ENCODE data around the gene GARIN1A.
"Not testable (repeated sequence)": the region's sequence is repeated elsewhere in the genome, so short reads cannot be mapped to it uniquely, and the experiment has no call there.

The GARIN1A gene

DNA sequence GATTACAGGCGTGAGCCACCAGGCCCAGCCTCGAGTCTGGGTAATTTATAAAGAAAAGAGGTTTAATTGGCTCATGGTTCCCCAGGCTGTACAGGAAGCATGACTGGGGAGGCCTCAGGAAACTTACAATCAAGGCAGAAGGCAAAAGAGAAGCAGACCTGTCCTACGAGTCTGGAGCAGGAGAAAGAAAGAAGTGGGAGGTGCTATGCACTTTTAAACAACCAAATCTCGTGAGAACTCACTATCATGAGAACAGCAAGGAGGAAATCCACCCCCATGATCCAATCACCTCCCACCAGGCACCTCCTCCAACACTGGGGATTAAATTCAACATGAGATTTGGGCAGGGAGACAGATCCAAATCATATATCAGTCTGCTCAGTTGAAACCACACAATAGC lies 11.6 kb downstream of the GARIN1A start:
- not testable (repeated sequence) for DNase-seq

DNA sequence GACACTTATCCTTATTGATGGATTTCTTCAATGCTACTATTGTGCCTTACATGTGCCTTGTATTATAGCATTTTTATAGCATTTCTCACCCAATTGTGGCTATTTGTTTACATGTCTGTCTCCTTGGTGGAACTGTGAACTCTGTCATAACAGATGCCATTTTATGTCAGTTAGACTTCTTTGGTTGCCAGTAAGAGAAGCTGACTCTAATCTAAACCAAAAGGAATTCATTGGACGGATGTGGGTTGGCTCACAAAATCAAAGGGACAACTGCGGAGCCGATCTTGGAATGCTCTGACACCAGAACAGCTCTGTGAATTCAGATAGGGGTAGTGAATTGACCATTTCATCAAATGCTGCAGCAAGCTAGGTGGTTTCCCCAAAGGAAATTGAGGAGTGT lies 15.0 kb downstream of the GARIN1A start:
- no peak for DNase-seq

DNA sequence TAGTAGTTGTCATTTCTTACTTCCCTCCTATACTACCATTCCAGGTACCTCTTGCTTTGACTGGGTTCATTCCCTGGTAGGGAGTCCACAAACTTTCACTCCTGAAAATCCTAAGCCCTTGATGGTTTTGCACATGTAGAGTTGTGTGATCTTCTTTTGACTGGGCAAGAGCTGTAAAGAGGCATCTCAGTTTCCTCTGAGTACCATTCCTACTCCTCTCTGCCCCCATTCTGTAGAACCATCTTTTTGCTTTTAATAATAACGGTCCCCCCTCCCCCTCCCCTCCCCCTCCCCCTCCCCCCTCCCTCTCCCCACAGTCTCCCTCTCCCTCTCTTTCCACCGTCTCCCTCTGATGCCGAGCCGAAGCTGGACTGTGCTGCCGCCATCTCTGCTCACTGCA lies 16.4 kb downstream of the GARIN1A start:
- no peak for DNase-seq

DNA sequence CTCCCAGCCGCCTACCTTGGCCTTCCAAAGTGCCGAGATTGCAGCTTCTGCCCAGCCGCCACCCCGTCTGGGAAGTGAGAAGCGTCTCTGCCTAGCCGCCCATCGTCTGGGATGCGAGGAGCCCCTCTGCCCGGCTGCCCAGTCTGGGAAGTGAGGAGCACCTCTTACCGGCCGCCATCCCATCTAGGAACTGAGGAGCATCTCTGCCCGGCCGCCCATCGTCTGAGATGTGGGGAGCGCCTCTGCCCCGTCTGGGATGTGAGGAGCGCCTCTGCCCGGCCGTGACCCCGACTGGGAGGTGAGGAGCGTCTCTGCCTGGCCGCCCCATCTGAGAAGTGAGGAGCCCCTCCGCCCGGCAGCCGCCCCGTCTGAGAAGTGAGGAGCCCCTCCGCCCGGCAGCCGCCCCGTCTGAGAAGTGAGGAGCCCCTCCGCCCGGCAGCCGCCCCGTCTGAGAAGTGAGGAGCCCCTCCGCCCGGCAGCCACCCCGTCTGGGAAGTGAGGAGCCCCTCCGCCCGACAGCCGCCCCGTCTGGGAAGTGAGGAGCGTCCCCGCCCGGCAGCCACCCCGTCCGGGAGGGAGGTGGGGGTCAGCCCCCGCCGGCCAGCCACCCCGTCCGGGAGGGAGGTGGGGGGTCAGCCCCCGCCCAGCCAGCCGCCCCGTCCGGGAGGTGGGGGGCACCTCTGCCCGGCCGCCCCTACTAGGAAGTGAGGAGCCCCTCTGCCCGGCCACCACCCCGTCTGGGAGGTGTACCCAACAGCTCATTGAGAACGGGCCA lies 17.3 kb downstream of the GARIN1A start:
- not testable (repeated sequence) for DNase-seq

DNA sequence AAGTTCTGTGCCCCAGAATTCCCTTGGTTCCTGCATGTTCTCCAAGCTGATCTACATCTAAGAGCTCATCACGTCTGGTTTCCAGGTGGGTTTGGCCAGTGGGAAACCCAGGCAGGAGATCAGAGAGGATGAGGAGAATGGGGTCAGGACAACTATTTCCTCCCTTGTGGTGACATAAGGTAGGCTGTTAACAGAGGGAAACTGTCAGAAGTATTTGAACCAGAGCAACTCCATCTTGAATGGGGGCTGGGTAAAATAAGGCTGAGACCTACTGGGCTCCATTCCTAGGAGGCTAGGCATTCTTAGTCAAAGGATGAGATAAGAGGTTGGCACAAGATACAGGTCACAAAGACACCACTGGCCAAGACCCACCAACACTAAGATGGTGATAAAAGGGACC lies 19.1 kb downstream of the GARIN1A start:
- no peak for DNase-seq

DNA sequence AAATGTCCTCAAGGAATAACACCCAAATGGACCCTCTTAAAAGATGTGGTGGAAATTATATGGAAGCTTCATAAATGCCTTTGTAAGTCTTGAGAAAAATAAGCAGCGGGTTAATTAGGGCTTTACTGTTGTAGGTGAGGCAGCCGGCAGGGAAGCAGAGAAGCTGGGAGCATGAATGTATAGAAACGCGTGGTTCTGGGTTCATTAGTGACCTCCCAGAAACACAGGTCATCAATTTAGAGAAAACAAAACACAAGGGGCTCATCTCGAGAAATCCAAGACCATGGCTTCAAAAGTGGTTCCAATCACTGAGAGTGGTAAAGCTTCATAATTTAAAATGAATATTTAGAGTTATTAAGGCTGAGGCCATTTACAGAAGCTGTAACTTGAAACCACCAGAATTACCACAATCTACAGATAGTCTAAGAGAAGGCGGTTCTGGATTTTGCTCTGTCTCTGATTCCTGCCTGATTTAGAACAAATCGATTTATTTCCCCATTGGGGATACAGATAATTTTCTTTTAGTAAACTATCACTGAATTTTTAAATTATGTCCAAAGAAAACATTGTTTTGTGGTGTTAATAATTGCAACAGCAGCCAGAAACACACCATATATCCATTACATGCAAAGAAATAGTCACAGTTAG lies 20.7 kb downstream of the GARIN1A start:
- no peak for DNase-seq

DNA sequence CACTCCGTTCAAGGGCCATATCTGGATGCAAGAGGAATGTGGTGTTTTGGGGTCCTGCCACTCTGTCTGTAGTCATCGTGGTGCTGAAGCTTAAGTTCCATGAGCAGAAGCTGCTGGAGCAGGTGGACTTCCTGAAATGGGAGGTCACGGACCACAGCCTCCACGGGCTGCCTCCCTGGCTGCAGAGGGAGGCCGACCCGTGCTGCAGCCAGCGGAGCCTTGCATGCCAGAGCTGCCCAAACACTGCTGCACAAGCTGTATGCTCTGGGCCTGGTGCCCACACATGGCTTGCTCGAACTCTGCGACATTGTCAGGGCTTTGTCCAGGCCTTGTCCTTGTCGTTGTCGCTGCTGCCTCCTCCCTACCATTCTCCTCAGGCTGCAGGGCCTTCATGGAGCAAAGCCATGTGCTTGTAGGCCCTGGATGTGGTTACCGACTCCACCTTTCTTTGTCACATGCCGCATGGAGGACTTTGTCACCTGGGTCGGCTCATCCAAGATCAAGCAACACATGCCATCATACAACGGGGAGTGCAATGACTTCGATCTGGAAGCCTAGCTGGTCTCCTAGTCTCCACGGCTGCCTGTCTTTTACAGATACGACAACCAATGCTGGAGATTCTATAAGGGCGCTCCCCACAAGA lies 21.4 kb downstream of the GARIN1A start:
- DNase-seq, result no peak

DNA sequence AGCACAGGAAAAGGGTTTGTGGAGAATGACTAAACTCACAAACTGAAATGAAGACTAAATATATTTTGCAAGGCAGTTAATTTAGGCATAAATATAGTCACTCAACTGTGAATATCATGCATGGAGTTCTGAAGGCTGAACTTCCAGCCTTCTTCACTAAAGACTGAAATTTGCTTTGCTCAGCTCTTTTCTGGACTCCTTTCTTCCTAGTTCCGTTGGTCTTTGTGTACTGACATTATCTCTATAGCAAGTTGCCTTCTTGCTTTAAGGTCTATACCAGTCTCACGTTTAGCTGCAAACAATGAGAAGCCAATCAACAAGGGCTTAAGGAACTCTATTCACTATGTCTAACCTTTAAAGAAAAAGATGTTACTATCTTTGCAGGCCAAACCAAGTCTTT lies 22.6 kb downstream of the GARIN1A start:
- DNase-seq, result no peak

DNA sequence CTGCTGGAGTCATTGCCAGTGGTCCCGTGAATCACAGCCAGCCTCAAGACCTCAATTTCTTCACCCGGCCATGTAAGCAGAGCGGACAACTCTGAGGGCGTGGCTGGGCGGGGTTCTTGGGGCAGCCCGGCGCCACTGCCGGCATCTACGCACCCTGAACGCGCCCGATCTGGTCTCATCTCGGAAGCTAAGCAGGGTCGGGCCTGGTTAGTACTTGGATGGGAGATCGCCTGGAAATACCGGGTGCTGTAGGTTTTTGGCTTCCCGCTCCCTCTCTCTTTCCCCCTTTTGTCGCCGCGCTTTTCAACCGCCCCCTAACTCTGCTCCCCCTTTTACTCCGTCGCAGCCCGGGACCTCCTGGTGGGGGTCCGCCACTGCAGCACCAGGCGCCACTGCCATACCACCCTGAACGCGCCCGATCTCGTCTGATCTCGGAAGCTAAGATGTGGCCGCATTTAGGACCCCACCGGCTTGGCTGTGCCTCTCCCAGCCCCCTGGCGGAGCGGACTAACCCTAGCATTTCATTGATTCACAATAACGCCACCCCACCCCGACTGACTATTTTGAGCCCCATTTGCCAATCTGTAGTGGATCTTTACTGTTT lies 25.3 kb downstream of the GARIN1A start:
- peak; percentile 56 for DNase-seq

DNA sequence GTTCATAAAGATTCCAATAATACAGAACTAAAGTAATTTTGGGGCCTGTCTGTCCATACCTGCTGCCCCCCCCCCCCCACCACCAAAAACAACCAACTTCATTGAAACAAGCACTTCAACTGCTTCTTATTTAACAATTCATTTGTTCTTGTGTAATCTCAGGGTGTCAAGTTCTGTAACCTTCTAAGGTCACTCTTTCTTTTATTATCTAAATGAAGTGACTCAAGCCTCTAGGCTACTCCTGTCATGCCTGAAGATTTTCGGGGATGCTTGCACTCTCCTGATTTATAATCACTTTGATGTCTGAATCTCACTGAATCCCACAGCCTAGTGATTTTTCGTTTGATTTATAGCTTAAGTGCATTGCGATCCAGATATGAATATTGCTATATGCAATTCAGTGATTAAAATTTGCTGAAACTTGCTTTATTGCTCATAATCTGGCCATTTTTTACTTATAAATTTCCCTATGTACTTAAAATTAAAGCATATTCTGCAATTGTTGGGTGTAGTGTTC lies 27.2 kb downstream of the GARIN1A start:
- DNase-seq, result no peak

DNA sequence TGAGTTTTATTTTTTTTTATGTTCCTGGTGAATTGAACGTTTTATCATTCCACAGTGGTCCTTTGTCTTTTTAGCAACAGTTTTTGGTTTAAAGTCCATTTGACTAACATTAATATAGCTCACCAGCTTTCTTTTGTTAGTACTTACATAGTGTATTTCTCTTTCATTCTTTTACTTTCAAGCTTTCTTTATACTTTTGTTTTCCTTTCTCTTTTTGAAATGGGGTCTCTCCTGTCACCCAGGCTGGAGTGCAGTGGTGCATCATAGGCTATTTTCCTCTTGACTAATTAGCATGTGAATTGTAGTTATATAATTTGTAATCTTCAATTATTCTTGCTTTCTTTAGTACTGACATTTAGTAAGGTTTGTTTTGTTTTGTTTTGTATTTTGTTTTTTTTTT lies 27.8 kb downstream of the GARIN1A start:
- DNase-seq, result no peak

DNA sequence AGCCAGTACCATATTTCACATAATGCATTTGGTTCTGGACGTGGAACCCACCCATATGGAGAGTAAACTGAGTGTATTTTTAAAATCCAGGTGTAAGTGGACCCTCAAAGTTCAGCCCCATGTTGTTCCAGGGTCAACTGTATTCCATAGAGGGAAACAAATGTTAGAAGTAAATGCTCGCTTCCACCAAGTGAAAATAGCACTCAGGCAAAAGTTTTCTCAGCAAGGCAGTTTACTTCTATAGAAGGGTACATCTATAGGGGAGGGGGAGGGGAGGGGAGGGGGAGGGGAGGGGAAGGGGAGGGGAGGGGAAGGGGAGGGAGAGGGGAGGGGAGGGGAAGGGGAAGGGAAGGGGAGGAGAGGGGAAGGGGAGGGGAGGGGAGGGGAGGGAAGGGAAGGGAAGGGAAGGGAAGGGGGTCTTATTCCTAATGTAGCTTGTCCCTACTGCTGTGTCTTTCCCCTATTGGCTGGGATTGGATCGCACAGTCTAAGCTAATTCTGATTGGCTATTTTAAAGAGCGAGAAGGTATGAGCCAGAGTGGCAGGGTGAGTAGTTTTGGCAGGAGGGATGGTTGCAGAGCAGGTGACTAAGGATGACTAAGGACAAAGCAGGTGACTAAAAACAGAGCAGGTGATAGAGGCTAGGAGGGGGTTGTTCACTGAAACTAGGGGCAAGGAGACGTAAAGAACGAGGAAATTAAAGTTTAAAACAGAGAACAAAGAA lies 29.1 kb downstream of the GARIN1A start:
- DNase-seq, result no peak

DNA sequence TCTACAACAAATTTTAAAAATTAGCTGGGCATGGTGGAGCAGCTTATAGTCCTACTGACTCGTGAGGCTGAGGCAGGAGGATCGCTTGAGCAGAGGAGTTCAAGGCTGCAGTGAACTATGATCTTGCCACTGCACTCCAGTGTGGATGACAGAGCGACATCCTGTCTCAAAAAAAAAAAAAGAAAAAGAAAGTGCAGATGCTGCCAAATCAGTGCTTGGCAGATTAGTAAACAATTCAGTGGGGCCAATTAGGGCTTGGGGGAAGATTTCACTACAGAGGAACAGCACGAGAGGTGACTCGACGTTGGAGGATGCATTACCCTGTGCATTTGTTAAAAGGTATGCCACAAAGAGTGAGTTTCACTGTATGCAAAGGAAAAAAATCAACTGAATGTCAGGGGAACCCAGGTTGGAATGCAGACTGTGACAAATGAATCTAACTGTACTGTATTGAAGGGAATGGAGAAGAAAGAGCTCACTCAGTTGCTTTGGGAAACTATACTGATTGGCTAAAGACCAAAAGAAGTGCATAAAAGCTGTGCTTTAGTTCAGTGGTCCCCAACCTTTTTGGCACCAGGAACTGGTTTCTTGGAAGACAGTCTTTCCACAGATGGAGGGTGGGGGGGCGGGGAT lies 31.6 kb downstream of the GARIN1A start:
- no peak for DNase-seq

DNA sequence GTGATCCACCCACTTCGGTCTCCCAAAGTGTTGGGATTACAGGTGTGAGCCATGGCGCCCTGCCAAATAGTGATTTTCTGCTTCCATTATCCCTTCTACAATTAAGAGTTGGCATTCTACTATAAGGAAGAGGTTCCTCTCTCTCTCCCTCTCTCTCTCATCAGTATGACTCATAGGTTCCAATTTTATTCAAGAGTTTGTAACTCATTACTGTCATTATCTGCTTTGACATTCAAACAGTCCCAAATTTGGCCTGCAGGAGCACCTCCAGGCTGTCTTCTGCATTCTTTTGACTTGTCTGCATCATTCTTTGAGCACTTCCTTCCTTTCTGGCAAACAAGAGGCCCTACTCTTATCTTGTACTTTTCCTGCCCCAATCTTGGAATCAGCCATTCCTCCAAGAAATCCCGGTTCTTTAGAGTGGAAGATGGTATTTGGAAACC lies 33.8 kb downstream of the GARIN1A start:
- DNase-seq, result no peak

DNA sequence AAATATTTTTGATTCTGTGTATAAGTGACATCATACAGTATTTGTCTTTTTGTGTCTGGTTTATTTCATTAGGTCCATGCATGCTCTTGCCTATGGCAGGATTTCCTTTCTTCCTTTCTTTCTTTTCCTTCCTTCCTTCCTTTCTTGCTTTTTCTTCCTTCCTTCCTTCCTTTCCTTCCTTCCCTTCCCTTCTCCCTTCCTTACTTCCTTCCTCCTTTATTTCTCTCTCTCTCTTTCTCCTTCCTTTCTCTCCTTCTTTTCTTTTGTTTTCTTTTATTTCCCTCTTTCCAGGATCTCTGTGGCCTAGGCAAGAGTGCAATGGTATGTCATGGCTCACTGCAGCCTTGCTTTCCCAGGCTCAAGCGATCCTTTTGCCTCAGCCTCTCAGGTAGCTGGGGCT lies 35.7 kb downstream of the GARIN1A start:
- DNase-seq, result no peak

DNA sequence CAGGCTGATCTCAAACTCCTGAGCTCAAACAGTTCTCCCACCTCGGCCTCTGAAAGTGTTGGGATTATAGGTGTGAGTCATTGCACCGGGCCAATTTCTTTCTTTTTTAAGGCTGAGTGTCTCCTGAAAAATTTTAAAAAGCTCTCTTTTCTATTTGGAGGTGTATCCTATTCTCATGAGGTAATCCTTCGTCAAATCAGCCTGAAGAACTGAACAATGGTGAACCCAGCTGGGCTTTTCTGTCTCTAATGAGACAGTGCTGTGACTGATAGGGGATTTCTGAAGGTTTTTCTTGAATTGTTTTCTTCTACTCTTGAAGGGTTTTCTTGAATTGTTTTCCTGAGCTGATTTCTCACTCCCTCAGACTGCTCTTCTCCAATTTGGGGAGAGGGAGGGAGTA lies 36.1 kb downstream of the GARIN1A start:
- no peak for DNase-seq

DNA sequence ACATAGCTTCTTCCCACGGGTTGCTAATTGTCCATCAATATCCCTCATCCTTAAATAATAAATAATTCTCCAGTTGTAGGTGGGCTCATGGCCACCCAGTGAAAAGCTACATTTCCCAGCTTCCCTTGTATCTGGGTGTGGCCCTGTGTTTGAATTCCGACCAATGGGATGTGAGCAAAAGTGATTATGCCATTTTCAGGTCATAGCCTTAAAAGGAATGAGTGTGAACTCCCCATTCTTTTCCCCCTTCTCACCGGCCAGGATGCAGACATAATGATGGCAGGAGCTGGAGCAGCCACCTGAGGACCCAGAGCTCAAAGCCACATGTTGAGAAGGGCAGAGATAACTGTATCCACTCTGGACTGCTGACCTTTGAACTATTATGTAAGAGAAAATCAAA lies 36.7 kb downstream of the GARIN1A start:
- DNase-seq, result no peak

DNA sequence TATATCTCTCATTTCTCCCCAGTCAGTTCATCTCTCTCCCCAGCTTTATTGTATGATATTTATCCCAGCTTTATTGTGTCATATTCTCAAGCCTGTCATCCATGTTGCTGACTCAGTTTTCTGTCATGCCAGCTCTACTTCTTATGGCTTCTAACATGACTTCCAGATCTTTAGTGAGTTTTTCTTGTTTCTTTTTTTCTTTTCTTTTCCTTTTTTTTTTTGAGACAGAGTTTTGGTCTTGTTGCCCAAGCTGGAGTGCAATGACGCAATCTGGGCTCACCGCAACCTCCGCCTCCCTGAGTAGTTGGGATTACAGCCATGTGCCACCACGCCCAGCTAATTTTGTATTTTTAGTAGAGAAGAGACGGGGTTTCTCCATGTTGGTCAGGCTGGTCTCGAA lies 38.4 kb downstream of the GARIN1A start:
- DNase-seq, result no peak

DNA sequence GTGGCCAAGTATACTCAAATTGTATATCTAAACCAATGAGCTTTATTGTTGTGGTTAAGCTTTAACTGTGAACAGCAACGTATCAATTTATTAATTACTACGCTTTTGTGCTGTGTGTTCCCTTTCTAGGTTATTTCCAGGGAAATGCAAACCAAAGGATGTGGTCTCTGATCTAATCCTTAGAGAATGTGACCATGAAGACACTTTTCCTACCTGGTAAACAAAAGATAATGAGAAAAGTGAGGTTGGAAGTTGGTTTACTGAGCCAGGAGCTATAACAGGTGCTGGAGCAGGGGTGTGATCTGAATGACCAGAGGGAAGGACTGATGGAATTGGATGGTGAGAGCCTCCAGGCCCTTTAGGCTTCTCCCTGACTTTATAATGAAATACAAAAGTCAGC lies 41.7 kb downstream of the GARIN1A start:
- DNase-seq, result no peak

DNA sequence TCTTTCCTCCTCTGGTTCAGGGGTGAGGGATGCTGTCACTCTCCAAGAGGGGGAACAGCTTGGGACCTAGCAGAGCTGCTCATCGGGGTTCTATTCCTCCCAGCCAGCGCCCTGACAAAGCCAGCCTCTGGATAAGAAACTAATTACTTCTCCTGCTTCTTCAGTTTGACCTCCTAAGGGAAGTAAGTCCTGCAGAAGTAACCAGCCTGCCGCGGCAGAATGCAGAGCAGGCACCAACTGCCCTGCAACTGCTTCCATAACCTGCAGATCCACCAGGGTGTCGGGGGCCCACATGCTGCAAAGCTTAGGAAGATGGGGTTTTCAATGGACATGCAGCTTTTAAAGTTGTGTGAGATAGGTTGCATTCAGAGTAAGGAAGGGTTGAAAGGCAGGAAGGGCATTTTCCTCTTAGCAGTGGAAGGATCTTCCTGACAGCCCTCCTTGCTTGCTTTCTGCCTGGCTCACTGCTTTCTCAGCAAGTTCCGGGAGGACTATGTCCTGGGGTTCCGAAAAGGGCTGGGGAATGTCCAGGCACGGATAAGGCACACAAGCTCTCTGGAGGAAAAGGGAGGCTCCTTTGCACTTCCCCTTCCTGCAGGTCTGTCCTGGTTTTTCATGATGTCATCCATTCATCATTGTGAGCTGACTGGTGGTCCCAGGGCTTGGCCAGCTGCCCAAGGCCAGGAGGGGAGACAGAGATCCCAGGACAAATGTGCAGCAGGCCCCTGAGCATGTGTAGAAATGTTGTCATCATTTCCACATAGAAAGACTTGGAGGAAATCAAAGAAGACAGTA lies 42.8 kb downstream of the GARIN1A start:
- DNase-seq, result no peak

All from right kidney (tissue), 1 donor.